Nucleus accumbens (tissue), 56 donors: Measurements from ENCODE around the gene PADI3.

Experiments
- DNase-seq, 56 donors: peaks; one replicate each; lab custom pipeline; 2025; lab: John Stamatoyannopoulos, UW

The PADI3 gene

DNA sequence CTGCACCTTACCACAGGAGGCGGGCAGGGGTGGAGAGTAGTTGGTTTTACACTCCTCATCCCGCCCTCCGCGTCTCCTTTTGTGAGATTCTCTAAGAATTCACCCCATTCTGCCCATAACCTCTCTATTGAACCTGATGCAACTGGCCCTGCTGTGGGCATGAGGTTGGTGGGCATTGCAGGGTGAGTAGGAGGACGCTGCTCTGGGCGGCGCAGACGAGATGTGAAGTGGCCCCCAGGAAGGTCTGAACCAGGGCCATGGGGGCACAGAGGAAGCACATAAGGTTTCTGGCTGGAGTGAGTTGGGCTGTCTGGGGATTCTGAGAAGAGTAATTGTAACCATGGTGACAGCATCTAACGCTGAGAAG lies 35.1 kb upstream of the PADI3 start:
- DNase-seq: no peak

DNA sequence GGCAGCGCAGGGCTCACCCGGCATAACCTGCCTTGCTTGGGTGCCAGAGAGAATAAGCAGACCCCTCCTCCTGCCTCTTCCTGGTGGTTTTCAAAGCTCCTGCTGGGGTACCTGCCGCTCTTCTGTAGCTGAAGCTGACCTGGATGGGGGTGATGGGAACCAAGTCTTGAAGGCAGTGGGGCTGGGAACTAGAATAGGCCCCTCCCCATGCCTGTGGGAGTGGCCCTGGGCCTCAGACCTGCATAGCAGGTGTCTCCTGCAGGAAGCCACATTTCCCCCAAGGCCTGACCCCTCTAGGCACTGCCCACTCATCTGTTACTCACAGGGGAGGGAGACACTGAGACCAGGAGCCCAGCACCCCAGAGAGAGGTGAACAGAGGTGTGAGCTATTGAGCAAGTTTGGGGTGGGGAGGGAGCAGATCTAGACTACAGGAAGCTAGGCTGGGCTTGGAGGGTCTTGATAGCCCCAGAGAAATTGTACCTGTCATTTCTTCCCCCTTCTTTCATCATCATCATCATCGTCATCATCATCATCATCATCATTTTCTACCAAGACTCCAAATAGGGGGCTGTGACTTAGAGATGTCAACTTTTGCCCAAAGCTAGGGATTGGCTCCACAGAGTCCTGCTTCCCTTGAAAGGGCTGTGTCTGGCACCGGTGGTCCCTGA lies 33.9 kb upstream of the PADI3 start:
- DNase-seq: no peak

GRCh38 chr1:17215545-17215890 lies 33.4 kb upstream of the PADI3 start:
- DNase-seq: no peak

- DNase-seq: no peak
These were observed 32.8 kb upstream of the PADI3 start for GRCh38 chr1:17216078-17216477.

DNA sequence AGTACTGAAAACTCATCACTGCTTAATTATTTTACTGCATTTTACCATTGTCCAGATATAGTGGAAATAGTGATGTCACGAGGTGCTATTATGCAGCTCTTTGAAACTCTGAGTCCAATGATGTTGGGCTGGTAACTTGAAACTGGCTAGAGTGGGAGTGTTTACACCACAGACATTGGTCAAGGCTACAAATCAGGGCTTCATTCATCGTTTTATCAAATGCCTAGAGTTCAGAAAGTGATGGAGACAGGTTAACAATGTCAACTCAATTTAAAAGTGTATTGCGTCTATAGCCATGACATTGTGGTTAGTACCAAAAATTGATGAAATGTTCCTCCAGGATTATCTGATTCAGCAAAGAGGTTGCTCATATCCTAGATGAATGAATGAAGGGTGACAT lies 31.3 kb upstream of the PADI3 start:
- no peak for DNase-seq

GRCh38 chr1:17218939-17219338 lies 30.0 kb upstream of the PADI3 start:
- DNase-seq: no peak

DNA sequence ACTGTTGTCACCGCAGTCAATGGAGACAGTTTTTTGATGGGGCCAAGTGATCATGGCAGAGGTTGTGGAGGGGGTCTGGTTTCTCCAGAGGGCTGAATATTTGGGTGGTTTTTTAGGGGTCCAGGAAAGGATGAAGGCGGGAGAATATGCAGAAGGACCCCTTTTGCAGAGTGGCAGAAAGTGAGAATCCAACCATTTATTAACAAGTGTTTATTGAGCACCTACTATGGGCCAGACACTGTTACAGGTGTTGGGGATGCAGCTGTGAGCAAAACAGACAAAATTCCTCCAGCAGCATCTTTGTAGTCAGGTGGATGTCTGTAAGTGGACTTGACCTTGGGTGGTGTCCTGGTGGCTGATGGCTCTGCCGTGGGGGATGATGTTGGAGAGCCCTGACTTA lies 28.6 kb upstream of the PADI3 start:
- no peak for DNase-seq

- DNase-seq: no peak
These were observed 26.3 kb upstream of the PADI3 start for GRCh38 chr1:17222557-17222956.

DNA sequence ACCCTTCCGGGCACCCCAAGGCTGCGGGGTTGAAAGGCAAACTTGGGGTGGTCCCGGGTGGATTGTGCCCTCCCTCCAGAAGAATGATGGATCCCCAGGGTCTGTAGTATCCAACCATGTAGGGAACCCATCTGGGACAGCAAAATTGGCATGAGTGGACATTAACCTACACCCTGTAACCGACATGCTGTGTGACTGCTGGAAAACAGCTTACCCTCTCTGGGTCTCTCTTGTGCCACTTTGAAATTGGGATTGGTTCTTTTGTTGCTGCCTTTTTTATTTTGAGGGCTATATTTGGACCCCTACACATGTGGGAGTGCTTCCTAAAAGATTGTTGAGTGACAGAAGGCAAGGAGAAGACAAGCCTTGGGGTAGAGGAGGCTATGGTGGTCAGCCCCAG lies 24.5 kb upstream of the PADI3 start:
- no peak for DNase-seq

DNA sequence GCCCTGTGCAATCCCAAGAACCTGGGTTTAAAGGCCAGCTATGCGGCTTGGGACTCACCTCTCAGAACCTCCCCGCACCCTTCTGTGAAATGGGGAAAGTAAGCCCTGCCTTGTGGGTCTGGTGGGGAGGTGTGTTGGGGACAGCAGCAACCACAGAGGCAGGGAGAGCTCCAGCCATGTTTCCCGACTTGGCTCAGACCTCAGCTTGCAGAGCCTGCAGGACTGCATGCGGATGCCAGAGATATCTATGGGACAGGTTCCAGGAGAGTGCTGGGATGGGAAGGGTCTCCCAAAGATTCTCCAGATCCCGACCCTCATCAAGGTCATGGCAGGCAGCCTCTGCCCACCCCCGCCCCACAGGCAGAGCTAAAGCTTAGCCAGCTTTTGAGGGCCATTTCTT lies 23.8 kb upstream of the PADI3 start:
- no peak for DNase-seq

- no peak for DNase-seq
These were observed 21.5 kb upstream of the PADI3 start for GRCh38 chr1:17227358-17227915.

DNA sequence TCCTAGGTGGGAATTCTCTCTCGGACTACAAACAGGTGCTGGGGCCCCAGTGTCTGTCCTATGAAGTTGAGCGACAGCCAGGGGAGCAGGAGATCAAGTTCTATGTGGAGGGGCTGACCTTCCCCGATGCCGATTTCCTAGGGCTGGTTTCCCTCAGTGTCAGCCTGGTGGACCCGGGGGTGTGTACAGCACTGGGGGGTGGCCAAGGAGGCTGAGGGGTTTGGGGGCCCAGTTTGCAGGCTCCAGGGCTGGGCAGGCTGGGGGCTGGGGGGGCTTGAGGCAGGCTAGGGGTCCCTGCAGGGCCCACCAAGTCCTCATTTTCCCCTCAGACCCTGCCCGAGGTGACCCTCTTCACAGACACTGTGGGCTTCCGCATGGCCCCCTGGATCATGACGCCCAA lies 20.3 kb upstream of the PADI3 start:
- no peak for DNase-seq

DNA sequence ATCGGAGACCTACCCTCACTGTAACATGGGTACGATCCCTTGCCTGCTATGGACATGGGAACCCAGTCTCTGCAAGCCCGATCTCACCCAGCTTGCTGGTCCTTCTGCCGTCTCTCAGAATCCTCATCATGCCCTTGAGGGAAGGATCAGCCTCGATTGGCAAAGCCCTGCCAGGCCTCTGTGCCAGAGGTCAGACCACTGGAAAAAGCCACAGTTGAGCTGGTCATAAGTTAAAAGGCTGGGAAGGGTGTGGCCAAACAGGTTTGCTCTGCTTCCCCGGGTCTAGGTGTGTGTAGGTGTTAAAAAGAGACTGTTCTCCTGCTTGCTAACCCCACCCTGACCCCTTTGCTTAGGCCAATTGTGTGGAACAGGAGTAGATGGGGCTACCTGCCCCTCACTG lies 19.5 kb upstream of the PADI3 start:
- DNase-seq: no peak

DNA sequence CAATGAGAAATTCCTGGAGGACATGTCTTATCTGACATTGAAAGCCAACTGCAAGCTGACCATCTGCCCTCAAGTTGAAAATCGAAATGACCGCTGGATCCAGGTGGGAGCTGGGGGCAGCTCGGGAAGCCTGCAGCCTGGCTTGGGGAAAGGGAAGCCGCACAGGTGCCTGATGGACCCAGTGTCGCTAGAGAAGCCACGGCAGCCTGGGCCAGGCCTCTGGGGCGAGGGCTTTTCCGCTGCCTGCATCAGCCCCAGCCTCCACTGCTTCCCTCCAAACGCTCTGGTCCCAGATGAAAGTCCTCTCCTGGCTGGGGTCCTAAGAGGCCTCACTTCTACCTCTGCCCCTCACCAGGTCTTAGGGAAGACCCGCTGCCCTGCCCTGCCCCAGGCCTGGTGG lies 18.8 kb upstream of the PADI3 start:
- DNase-seq: no peak

DNA sequence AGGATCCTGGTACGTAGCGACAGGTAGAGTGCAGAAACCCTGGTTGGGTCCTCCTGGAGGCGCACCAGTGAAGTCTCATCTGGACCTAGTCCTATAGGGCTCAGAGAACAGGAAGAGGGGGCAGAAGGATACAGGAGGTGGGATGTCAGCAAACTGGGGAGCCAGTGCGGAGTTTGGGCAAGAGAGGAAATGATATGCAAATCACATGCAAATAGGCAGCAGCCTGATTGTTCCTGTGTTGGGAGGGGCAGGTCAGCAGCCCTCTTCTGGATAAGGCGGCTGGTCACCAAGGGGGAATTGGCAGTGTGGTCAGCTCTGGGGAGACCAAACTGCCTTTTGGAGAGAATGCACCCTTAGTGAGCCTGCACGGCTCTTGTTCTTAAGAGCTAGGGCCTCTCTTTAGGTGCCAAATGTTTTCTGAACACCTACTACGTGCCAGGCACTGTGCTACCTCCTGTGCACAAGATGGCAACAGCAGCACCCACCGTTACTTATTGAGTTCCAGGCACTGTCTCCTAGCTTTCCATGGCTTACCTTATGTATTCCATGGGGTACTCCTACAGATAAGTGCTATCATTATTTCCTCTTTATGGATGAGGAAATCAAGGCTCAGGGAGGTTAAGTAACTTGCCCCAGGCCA lies 18.1 kb upstream of the PADI3 start:
- DNase-seq: no peak

GRCh38 chr1:17232759-17233661 lies 15.9 kb upstream of the PADI3 start:
- DNase-seq: no peak

GRCh38 chr1:17233675-17234320 lies 15.1 kb upstream of the PADI3 start:
- peak in 28 of 56 donors; percentile 1 to 51 (median 22) for DNase-seq

DNA sequence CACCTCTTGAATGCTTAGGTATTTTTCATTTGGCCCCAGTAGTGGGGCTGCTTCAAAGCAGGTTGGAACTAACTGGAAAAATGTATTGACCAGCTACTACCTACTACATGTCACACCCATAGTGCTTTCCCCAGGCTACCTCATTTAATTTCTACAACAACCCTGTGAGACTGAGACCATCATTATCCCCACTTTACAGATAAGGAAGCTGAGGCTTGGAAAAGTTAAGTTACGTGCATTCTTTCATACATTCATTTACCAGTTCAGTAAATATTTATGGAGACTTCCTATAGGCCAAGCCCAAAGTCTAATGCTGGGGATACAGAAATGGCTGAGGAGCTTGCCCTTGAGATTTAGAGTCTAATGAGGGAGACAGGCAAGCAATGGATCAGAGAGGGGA lies 14.5 kb upstream of the PADI3 start:
- no peak for DNase-seq

DNA sequence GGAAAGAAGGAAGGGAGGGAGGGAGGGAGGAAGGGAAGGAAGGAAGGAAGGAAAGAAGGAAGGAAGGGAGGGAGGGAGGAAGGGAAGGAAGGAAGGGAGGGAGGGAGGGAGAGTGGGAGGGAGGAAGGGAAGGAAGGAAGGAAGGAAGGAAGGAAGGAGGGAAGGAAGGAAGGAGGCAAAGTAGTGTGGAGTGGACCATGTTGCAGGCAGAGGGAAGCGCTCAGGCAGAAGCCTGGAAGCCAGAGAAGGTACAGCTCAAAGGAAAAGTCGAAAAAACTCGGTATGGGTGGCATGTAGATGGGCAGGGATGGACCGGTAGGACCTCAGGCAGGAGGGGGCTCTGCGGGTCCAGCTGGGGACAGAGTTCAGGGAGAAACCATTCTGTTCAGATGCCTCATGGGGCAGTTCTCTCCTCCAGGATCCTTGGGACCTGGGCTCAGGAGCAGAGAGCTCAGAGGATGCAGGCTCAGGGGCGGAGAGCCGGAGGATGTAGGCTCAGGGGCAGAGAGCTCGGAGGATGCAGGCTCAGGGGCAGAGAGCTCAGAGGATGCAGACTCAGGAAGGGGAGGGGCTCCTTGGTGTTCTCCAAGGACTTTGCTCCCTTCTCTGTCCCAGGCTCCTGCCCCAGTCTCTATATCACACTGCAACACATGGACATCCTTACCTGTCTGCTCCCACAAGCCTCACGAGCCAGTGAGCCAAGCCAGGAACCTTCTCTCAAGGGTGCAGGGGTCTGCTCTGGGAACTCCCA lies 13.6 kb upstream of the PADI3 start:
- no peak for DNase-seq
